ENCODE data around the gene ADGRG3. TPM values are rescaled to one million over a fixed set of nuclear protein-coding genes. Genes with fewer than 3 reads are reported as not detected.

ADGRG3 gene
- polyA plus RNA-seq, 3 donors, result 0.41 to 1.0 TPM; not detected in 1

DNA sequence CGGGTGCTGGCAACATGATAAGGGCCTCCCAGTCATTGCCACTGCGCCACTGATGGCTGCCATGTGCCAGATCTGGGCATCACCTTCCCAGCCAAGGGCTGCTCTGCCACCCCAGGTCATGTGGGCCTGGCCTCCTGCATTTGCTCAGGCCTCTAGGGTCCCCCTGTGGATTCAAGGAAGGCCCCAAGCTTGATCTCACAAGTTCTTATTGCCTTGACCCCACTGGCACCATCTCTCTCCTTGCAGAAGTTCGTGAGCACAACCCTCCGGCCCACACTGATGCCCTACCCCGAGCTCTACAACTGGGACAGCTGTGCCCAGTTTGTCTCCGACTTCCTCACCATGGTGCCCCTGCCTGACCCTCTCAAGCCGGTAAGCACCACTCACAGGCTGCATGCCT lies 31.8 kb downstream of the ADGRG3 start:
- Mint-ChIP-seq H3K4me3 (no peak overlapping the region), H3K36me3 (no peaks in the 10 kb centered on the region), H3K9me3 (peaks cover 0 to 3% (median 0%) of the 10 kb centered on the region in 7 donors), H3K4me1 (peaks cover 7% of the 10 kb centered on the region), H3K27me3 (ENCODE audit: low read depth in 3 of 3) (peaks cover 0 to 2% (median 1%) of the 10 kb centered on the region in 3 donors), H3K27ac (no peak overlapping the region)
- TF ChIP-seq, protein P1, sequence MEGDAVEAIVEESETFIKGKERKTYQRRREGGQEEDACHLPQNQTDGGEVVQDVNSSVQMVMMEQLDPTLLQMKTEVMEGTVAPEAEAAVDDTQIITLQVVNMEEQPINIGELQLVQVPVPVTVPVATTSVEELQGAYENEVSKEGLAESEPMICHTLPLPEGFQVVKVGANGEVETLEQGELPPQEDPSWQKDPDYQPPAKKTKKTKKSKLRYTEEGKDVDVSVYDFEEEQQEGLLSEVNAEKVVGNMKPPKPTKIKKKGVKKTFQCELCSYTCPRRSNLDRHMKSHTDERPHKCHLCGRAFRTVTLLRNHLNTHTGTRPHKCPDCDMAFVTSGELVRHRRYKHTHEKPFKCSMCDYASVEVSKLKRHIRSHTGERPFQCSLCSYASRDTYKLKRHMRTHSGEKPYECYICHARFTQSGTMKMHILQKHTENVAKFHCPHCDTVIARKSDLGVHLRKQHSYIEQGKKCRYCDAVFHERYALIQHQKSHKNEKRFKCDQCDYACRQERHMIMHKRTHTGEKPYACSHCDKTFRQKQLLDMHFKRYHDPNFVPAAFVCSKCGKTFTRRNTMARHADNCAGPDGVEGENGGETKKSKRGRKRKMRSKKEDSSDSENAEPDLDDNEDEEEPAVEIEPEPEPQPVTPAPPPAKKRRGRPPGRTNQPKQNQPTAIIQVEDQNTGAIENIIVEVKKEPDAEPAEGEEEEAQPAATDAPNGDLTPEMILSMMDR (IDR thresholded peaks at IDR 0.05), result no peak
- 100% methylated on average over 4 of the region's 7 CpGs for WGBS (ENCODE audit: insufficient coverage)
- H3K4me3 ChIP-seq (replicated peaks in 1 of 3; ENCODE audit: low read depth in 2 of 3, low read length in 3 of 3), result no peak overlapping the region
- no peaks in the 10 kb centered on the region for H3K27me3 ChIP-seq (ENCODE audit: control insufficient read depth in 2 of 2, insufficient read depth in 2 of 2, low read length in 2 of 2)
- H3K9ac ChIP-seq (ENCODE audit: insufficient read depth, low read length, poor library complexity, severe bottlenecking), result no peak overlapping the region
- intact Hi-C loops (cut with micrococcal nuclease), result loop anchor here (5.0 kb wide), 2 partner anchors 32 to 38 kb away; no protein-coding TSS in a partner anchor
- no peaks in the 10 kb centered on the region for H3K36me3 ChIP-seq (replicated peaks in 1 of 2; ENCODE audit: control insufficient read depth in 1 of 2, insufficient read depth in 2 of 2, low read length in 2 of 2)
- no peak for DNase-seq
- no peaks in the 10 kb centered on the region for H3K9me3 ChIP-seq (replicated peaks in 1 of 2; ENCODE audit: control insufficient read depth in 1 of 2, insufficient read depth in 1 of 2, low read length in 2 of 2)
- no peaks in the 10 kb centered on the region for H4K20me1 ChIP-seq (ENCODE audit: insufficient read depth, low read length)
- H3K27ac ChIP-seq (ENCODE audit: low read depth in 1 of 2, low read length in 2 of 2), result no peak overlapping the region
- no peak overlapping the region for H2AFZ ChIP-seq (ENCODE audit: insufficient read depth, low read depth, low read length, poor library complexity, severe bottlenecking)
- peaks cover 8 to 9% of the 10 kb centered on the region in 2 donors for H3K4me1 ChIP-seq (ENCODE audit: control insufficient read depth in 1 of 2, insufficient read depth in 2 of 2, low read length in 2 of 2)
- no peak overlapping the region for H3K4me2 ChIP-seq (replicated peaks; ENCODE audit: extremely low read depth, low read length, poor library complexity, severe bottlenecking)
- H3K79me2 ChIP-seq (ENCODE audit: insufficient read depth, low read length), result no peaks in the 10 kb centered on the region

DNA sequence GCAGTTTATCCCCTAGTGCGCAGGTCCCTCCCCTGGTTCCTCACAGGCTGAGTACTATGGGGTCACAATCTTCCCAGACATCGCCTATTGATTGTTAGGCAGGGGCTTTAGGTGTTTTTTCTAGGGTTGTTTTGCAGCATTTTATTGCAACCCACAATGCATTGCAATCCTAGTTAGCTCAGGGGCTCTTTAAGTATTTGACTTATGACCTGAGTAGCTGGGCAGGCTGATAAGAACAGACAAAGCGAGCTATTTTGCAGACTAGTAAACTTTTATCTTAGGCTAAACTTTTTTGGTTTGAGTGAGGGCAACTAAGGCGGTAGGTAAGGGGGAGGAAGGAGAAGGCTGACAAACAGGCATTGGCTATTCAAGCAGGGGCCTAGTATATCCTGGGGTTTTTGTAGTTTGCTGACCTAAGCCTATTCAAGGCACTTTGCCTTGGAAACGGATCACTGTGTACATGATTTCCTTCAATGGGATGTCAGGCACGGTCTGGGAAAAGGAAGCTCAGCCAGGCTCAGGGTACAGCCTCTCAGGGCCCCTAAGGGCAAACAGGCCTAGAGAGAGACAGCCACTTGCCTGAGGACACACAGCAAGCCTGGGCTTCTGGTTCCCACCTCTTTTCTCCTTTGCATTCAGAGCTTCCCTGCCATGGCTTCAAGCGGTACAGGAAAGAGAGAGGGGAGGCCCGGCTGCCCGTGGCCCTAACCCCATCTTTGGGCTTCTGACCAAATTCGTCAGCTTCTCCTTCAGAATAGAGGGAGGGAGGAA lies 32.9 kb downstream of the ADGRG3 start:
- Mint-ChIP-seq H3K36me3 (no peaks in the 10 kb centered on the region), H3K27ac (peak overlapping the region in 1 of 7 donors; percentile 7), H3K9me3 (peaks cover 0 to 3% (median 0%) of the 10 kb centered on the region in 7 donors), H3K4me1 (no peaks in the 10 kb centered on the region), H3K27me3 (ENCODE audit: low read depth in 3 of 3) (peaks cover 0 to 2% (median 1%) of the 10 kb centered on the region in 3 donors), H3K4me3 (no peak overlapping the region)
- Histone ChIP-seq H3K9me3 (replicated peaks in 1 of 2; ENCODE audit: control insufficient read depth in 1 of 2, insufficient read depth in 1 of 2, low read length in 2 of 2) (no peaks in the 10 kb centered on the region), H3K4me2 (replicated peaks; ENCODE audit: extremely low read depth, low read length, poor library complexity, severe bottlenecking) (no peak overlapping the region), H3K9ac (ENCODE audit: insufficient read depth, low read length, poor library complexity, severe bottlenecking) (no peak overlapping the region), H3K36me3 (replicated peaks in 1 of 2; ENCODE audit: control insufficient read depth in 1 of 2, insufficient read depth in 2 of 2, low read length in 2 of 2) (no peaks in the 10 kb centered on the region), H3K27me3 (ENCODE audit: control insufficient read depth in 2 of 2, insufficient read depth in 2 of 2, low read length in 2 of 2) (no peaks in the 10 kb centered on the region), H3K4me1 (ENCODE audit: control insufficient read depth in 1 of 2, insufficient read depth in 2 of 2, low read length in 2 of 2) (no peaks in the 10 kb centered on the region), H3K27ac (ENCODE audit: low read depth in 1 of 2, low read length in 2 of 2) (no peak overlapping the region), H2AFZ (ENCODE audit: insufficient read depth, low read depth, low read length, poor library complexity, severe bottlenecking) (no peak overlapping the region), H3K79me2 (ENCODE audit: insufficient read depth, low read length) (no peaks in the 10 kb centered on the region), H4K20me1 (ENCODE audit: insufficient read depth, low read length) (no peaks in the 10 kb centered on the region), H3K4me3 (replicated peaks in 1 of 3; ENCODE audit: low read depth in 2 of 3, low read length in 3 of 3) (no peak overlapping the region)
- intact Hi-C loops (cut with micrococcal nuclease), result no loop called here
- TF ChIP-seq, protein P1 (IDR thresholded peaks at IDR 0.05), result no peak
- 74% methylated on average over 4 of the region's 10 CpGs for WGBS (ENCODE audit: insufficient coverage)
- no peak for DNase-seq

All from CD14-positive monocyte (primary cell).